Common myeloid progenitor, CD34-positive (primary cell): Measurements from ENCODE around the gene CT47C1. TPM values are rescaled to one million over a fixed set of nuclear protein-coding genes. Genes with fewer than 3 reads are reported as not detected.
"Not testable (repeated sequence)": the region's sequence is repeated elsewhere in the genome, so short reads cannot be mapped to it uniquely, and the experiment has no call there.

Experiments used
- CTCF ChIA-PET: fragments of 350-600 bp; sonication (Branson Sonifier 250); formaldehyde crosslinking; loops from one replicate; lab custom pipeline; 2021; ENCODE audit warnings: antibody characterized with exemption; lab: Charles Lee
- POLR2A ChIA-PET: fragments of 350-600 bp; sonication (Branson Sonifier 250); formaldehyde crosslinking; loops from one replicate; lab custom pipeline; 2021; ENCODE audit warnings: antibody characterized with exemption; lab: Charles Lee
- DNase-seq, 3 donors: peaks; one replicate each; pipeline versions ENCODE4 v3.0.0 to v3.0.0-alpha.2; 2013
- H3K27ac ChIP-seq, 2 experiments: 1 replicate in 1 of 2; 2 replicates in 1 of 2; pipeline ENCODE4 v1.7.0; 2013; ENCODE audit warnings: inconsistent platforms in 2 of 2, low read length in 2 of 2, mild to moderate bottlenecking in 2 of 2, low read depth in 1 of 2, moderate library complexity in 1 of 2; ENCODE audit not compliant: severe bottlenecking in 2 of 2, insufficient read depth in 1 of 2, poor library complexity in 1 of 2
- H3K27me3 ChIP-seq, 5 experiments: replicated peaks in 2 of 5; 1 replicate in 3 of 5; 2 replicates in 2 of 5; pipeline versions ENCODE4 v1.6.1 to v1.7.0; 2013; ENCODE audit warnings: low read length in 4 of 5, mild to moderate bottlenecking in 2 of 5, moderate library complexity in 2 of 5, inconsistent platforms in 1 of 5; ENCODE audit not compliant: insufficient read depth in 5 of 5, control insufficient read depth in 4 of 5
- H3K36me3 ChIP-seq, 4 experiments: 1 replicate in 2 of 4; 2 replicates in 2 of 4; pipeline versions ENCODE4 v1.6.1 to v1.7.0; 2013; ENCODE audit warnings: low read length in 3 of 4, control low read depth in 1 of 4, mild to moderate bottlenecking in 1 of 4; ENCODE audit not compliant: control insufficient read depth in 4 of 4, insufficient read depth in 4 of 4
- H3K4me1 ChIP-seq, 4 experiments: 1 replicate in 3 of 4; 2 replicates in 1 of 4; pipeline versions ENCODE4 v1.6.1 to v1.7.1; 2013; ENCODE audit warnings: low read length in 3 of 4, mild to moderate bottlenecking in 3 of 4, control low read depth in 1 of 4, inconsistent platforms in 1 of 4, moderate library complexity in 1 of 4; ENCODE audit not compliant: control insufficient read depth in 4 of 4, insufficient read depth in 4 of 4; ENCODE audit errors: control extremely low read depth in 1 of 4
- H3K4me3 ChIP-seq, 7 experiments: 1 replicate in 4 of 7; 2 replicates in 3 of 7; pipeline versions ENCODE4 v1.5.1 to v1.7.0; 2013; ENCODE audit warnings: mild to moderate bottlenecking in 7 of 7, low read length in 6 of 7, moderate library complexity in 6 of 7, inconsistent platforms in 2 of 7, low read depth in 2 of 7, control low read depth in 1 of 7; ENCODE audit not compliant: insufficient read depth in 4 of 7, control insufficient read depth in 1 of 7; ENCODE audit errors: extremely low read depth in 1 of 7
- H3K9me3 ChIP-seq, 5 experiments: 1 replicate in 4 of 5; 2 replicates in 1 of 5; pipeline versions ENCODE4 v1.6.1 to v1.7.1; 2013; ENCODE audit warnings: low read length in 4 of 5, mild to moderate bottlenecking in 2 of 5, inconsistent platforms in 1 of 5, low read depth in 1 of 5, moderate library complexity in 1 of 5; ENCODE audit not compliant: control insufficient read depth in 4 of 5, insufficient read depth in 2 of 5; ENCODE audit errors: control extremely low read depth in 1 of 5
- WGBS: methylation state at CpG from one replicate; pipeline ENCODE4 v1.1.5; 2013; ENCODE audit not compliant: insufficient coverage; 5-methylcytosine and 5-hydroxymethylcytosine counted together
- polyA plus RNA-seq: library from polyadenylated mRNA; unstranded; fragments of 120-200 nt; gene quantifications from one replicate; pipeline ENCODE4 v1.2.1, GENCODE V29; 2013

The CT47C1 gene
- not detected for polyA plus RNA-seq

DNA sequence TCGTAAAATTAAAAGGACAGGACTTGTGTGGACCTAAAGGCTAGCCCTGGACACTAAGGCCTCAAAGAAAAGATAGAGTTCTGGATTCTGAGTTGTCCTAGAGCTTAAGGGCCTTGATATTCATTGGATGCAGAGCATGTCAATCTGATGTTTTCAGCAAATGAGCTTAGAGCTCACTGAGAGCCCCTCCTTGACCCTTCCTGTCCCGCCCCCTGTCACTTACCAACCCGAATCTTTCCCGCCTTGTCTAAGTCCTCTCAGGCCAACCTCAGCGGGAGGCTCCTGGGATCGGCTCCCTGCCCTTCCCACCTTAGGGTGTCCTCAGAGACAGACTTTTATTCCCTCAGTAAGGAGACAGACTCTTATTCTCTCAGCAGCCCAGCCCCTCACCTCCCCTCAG is at the start of gene CT47C1:
Gene CT47C1, plus strand, starts transcription at position 250 of the 400 bp plus-strand sequence. CDS start 233 bp downstream, outside the sequence.
- DNase-seq: peak in 1 of 3 donors; percentile 2
- POLR2A ChIA-PET: no interaction called here
- Histone ChIP-seq H3K27ac (no peak within 1 kb of the TSS), H3K9me3 (no peaks in the 10 kb centered on the region), H3K27me3 (peaks cover 0 to 5% (median 0%) of the 10 kb centered on the region in 5 experiments), H3K4me1 (no peaks in the 10 kb centered on the region), H3K36me3 (no peaks in the 10 kb centered on the region), H3K4me3 (no peak within 1 kb of the TSS)
- CTCF ChIA-PET: no interaction called here
- 87% methylated on average over 6 of the region's 6 CpGs for WGBS

DNA sequence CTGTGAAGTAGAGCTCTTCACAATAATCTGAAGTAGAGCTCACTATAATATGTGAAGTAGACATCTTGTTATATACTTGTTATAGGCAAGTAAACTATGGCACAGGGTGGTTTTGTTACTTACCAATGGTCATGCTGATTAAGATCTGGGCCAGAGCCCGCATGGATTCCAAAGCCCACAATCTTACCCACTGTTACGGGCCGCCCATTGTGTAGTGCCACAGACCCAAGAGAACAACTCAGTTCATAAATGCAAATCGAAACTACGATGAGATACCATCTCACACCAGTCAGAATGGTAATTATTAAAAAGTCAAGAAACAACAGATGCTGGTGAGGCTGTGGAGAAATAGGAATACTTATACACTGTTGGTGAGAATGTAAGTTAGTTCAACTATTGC is 46.9 kb upstream of the CT47C1 start:
- Histone ChIP-seq H3K4me1 (no peaks in the 10 kb centered on the region), H3K27ac (no peak overlapping the region), H3K36me3 (no peaks in the 10 kb centered on the region), H3K27me3 (no peaks in the 10 kb centered on the region), H3K9me3 (no peaks in the 10 kb centered on the region), H3K4me3 (no peak overlapping the region)
- no peak for DNase-seq
- ChIA-PET CTCF (no interaction called here), POLR2A (no interaction called here)
- 67% methylated on average over 1 of the region's 5 CpGs for WGBS

DNA sequence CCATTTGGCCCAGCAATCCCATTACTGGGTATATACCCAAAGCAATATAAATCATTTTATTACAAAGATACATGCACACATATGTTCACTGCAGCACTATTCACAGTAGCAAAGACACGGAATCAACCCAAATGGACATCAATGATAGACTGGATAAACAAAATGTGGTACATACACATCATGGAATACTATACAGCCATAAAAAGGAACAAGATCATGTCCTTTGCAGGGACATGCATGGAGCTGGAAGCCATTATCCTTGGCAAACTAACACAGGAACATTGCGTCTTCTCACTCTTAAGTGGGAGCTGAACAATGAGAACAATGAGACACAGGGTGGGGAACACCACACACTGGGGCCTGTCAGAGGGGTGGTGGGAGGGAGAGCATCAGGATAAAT is 46.4 kb upstream of the CT47C1 start:
- CTCF ChIA-PET, H3K27me3 ChIP-seq, H3K4me3 ChIP-seq, H3K4me1 ChIP-seq, H3K27ac ChIP-seq, POLR2A ChIA-PET, H3K9me3 ChIP-seq, DNase-seq, H3K36me3 ChIP-seq: not testable (repeated sequence)
- WGBS: 90% methylated on average over 2 of the region's 2 CpGs

DNA sequence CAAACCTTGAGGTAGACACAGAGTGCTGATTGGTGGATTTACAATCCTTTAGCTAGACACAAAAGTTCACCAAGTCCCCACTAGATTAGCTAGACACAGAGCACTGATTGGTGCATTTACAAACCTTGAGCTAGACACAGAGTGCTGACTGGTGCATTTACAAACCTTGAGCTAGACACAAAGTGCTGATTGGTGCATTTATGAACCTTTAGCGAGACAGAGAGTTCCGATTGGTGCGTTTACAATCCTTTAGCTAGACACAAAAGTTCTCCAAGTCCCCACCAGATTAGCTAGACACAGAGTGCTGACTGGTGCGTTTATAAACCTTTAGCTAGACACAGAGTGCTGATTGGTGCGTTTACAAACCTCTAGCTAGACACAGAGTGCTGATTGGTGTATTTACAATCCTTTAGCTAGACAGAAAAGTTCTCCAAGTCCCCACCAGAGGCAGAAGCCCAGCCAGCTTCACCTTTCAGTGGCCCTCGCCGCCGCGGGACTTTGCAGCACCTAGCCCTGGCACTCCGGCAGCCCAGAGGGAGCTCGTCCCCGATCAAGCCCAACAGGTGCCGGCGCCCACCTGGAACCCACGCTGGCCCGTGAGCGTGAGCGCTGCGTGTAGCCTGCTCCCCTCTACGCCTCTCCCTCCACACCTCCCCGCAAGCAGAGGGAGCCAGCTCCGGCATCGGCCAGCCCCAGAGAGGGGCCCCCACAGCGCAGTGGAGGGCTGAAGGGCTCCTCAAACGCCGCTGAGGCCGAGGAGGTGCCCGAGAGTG is 44.6 kb upstream of the CT47C1 start:
- DNase-seq, H3K4me1 ChIP-seq, H3K27me3 ChIP-seq, H3K36me3 ChIP-seq, H3K27ac ChIP-seq, POLR2A ChIA-PET, H3K4me3 ChIP-seq, H3K9me3 ChIP-seq: not testable (repeated sequence)
- WGBS: 93% methylated on average over 27 of the region's 28 CpGs
- CTCF ChIA-PET: interaction anchor here (1.2 kb wide), 1 partner anchor 21 kb away, joined by 3 read pairs; no protein-coding TSS in a partner anchor

DNA sequence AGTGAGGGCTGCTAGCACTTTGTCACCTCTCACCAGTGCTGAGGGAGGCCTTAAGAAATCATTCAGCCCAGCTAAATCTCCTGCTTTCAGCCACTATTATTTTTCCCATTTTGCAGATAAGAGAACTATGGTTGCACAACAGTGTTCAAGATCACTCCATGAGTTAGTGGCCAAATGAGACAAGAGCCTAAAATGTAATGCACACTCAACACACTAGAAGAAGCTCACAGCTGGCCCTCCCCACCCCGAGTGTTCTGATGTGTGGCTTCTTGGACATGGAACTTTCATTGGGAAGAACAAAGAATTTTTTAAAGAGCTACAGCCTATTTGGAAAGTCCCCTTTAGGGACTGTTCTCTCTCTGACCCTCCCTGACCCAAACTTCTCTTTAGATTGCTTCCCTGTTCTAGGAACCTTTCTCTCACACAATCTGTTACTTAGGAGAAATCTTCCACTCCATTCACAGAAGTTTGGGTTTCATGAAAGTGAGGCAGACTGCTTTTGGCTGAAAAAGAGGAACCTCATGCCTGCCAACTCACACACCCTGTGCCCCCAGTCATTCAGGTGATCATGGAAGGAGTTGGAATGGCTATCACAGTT is 44.0 kb upstream of the CT47C1 start:
- Histone ChIP-seq H3K9me3 (no peaks in the 10 kb centered on the region), H3K27me3 (no peaks in the 10 kb centered on the region), H3K36me3 (no peaks in the 10 kb centered on the region), H3K4me3 (no peak overlapping the region), H3K27ac (no peak overlapping the region), H3K4me1 (no peaks in the 10 kb centered on the region)
- POLR2A ChIA-PET: no interaction called here
- peak in 2 of 3 donors; percentile 23 to 40 for DNase-seq
- CTCF ChIA-PET: no interaction called here
- WGBS: 100% methylated on average over 1 of the region's 1 CpG

DNA sequence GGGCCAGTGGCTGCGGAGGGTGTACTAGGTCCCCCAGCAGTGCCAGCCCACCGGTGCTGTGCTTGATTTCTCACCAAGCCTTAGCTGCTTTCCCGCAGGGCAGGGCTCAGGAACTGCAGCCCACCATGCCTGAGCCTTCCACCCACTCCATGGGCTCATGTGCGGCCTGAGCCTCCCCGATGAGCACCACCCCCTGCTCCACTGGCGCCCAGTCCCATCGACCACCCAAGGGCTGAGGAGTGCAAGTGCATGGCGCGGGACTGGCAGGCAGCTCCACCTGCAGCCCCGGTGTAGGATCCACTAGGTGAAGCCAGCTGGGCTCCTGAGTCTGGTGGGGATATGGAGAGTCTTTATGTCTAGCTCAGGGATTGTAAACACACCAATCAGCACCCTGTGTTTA is 43.1 kb upstream of the CT47C1 start:
- WGBS: no CpG with 5 or more reads among the region's 10 CpGs
- DNase-seq, H3K9me3 ChIP-seq, H3K27me3 ChIP-seq, H3K4me1 ChIP-seq, H3K27ac ChIP-seq, POLR2A ChIA-PET, CTCF ChIA-PET, H3K4me3 ChIP-seq, H3K36me3 ChIP-seq: not testable (repeated sequence)

DNA sequence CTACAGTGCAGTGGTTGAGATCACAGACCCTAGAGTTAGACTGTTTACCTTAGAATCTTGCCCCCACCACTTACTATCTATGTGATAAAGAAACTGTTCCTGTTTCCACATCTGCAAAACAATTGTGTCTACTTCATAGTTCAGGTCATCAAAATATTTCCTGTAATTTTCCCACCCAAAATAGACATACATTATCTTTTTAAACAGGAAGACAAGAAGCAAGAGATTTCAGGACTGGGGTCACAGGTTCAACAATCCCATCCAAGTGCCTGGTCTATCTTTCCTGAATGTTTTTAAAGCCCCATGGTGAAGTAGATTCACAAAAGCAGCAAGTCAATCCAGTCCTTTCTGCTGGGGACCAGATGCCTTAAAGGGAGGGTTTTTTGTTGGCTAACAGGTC is 41.8 kb upstream of the CT47C1 start:
- Histone ChIP-seq H3K4me3 (no peak overlapping the region), H3K27me3 (no peaks in the 10 kb centered on the region), H3K36me3 (no peaks in the 10 kb centered on the region), H3K4me1 (no peaks in the 10 kb centered on the region), H3K27ac (no peak overlapping the region), H3K9me3 (peaks cover 0 to 3% (median 0%) of the 10 kb centered on the region in 5 experiments)
- ChIA-PET POLR2A (no interaction called here), CTCF (interaction anchor here (1.5 kb wide), 1 partner anchor 15 kb away, joined by 3 read pairs; no protein-coding TSS in a partner anchor)
- no peak for DNase-seq
